Peyer's patch (tissue), 4 donors: ENCODE results near the gene FEV.

Experiments used
- CTCF ChIP-seq, 6 experiments: fragments of 450-650 bp in 4 of 6; fragments of 200-600 bp in 2 of 6; sonication (generic) in 1 of 6; IDR thresholded peaks; one replicate each; pipeline ENCODE4 v1.5.1; 2017 to 2019; ENCODE audit warnings: antibody characterized with exemption in 6 of 6, mild to moderate bottlenecking in 3 of 6, moderate library complexity in 1 of 6
- POLR2A ChIP-seq, 2 donors: fragments of 450-650 bp; IDR thresholded peaks; one replicate each; pipeline ENCODE4 v1.5.1; 2017; ENCODE audit warnings: antibody characterized with exemption in 2 of 2, mild to moderate bottlenecking in 2 of 2, moderate library complexity in 2 of 2

- peak; percentile 16 to 58 for TF ChIP-seq POLR2A (IDR thresholded peaks at IDR 0.05)
- TF ChIP-seq CTCF (IDR thresholded peaks at IDR 0.05) = peak; percentile 68 to 93 (median 88)
These were observed 11.2 kb upstream of the FEV start for GRCh38 chr2:218995972-218996711.
